PFSK-1 (cell line): ENCODE data around the gene RIT2.

ENCODE experiments used
- POLR2AphosphoS5 ChIP-seq: IDR thresholded peaks from 2 replicates; pipeline ENCODE4 v1.6.1; 2012; ENCODE audit warnings: low read depth, mild to moderate bottlenecking, control low read depth, low read length, moderate library complexity
- REST ChIP-seq, 2 experiments: IDR thresholded peaks; 2 replicates each; pipeline versions ENCODE4 v1.6.1 to v1.8.0; 2011 to 2012; ENCODE audit warnings: low read depth in 2 of 2, low read length in 2 of 2, control low read depth in 1 of 2, inconsistent platforms in 1 of 2, mild to moderate bottlenecking in 1 of 2, moderate library complexity in 1 of 2; ENCODE audit not compliant: insufficient read depth in 1 of 2
- SIN3A ChIP-seq: IDR thresholded peaks from 2 replicates; pipeline ENCODE4 v1.6.1; 2012; ENCODE audit warnings: mild to moderate bottlenecking, low read length, moderate library complexity, borderline replicate concordance; ENCODE audit not compliant: insufficient read depth

GRCh38 chr18:43077510-43078308 lies 37.8 kb downstream of the RIT2 start:
- TF ChIP-seq POLR2AphosphoS5 (no peak), SIN3A (no peak), REST (IDR thresholded peaks at IDR 0.05; ENCODE audit: insufficient read depth in 1 of 2, low read depth in 2 of 2, low read length in 2 of 2) (no peak)
